ENCODE data around the gene SUDS3. TPM values are rescaled to one million over a fixed set of nuclear protein-coding genes. Genes with fewer than 3 reads are reported as not detected.

The SUDS3 gene
- polyA plus RNA-seq, 3 donors = 8.2 to 15.6 (median 9.1) TPM

DNA sequence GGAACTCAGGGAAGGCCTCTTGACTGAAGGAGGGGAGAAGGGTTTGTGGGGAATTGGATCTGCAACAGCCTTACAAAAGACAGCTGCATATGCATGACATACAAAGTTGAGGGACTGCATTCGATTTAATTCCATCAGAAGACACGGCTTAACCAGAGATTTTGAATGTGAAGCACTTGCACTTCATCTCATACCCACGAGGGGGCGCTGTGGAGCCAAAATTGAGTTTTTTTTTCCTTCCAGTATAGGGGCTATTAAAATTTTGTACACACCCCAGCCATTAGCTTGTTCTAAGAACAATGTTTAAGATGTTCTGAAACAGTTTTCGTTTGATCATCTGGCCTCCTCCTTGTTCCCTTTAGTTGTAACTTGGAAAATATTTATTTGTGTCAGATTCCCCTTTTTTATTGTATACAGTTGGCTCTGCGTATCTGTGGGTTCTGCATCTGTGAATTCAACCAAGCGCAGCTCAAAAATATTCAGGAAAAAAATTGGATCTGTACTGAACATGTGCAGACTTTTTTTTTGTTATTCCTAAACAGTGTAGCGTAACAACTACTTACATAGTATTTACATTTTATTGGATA is 1.6 kb downstream of the SUDS3 start:
- H3K9me3 ChIP-seq (replicated peaks in 1 of 2; ENCODE audit: control insufficient read depth in 1 of 2, insufficient read depth in 1 of 2, low read length in 2 of 2) = no peaks in the 10 kb centered on the region
- no peaks in the 10 kb centered on the region for H3K27me3 Mint-ChIP-seq (ENCODE audit: low read depth in 3 of 3)
- intact Hi-C loops (cut with micrococcal nuclease) = loop anchor here (10.0 kb wide), 4 partner anchors 193 to 323 kb away; partner anchors contain the start of gene WSB2 (in 1 of the 2)
- H3K9ac ChIP-seq (ENCODE audit: insufficient read depth, low read length, poor library complexity, severe bottlenecking) = no peak overlapping the region
- H3K79me2 ChIP-seq (ENCODE audit: insufficient read depth, low read length) = peaks cover 46% of the 10 kb centered on the region
- peaks cover 26 to 32% of the 10 kb centered on the region in 2 donors for H3K4me1 ChIP-seq (ENCODE audit: control insufficient read depth in 1 of 2, insufficient read depth in 2 of 2, low read length in 2 of 2)
- peaks cover 12% of the 10 kb centered on the region for H4K20me1 ChIP-seq (ENCODE audit: insufficient read depth, low read length)
- peak overlapping the region; percentile 64 for H2AFZ ChIP-seq (ENCODE audit: insufficient read depth, low read depth, low read length, poor library complexity, severe bottlenecking)
- peak; percentile 45 to 60 (median 58) for DNase-seq
- H3K4me1 Mint-ChIP-seq = peaks cover 27% of the 10 kb centered on the region
- H3K4me3 Mint-ChIP-seq = peak overlapping the region; percentile 88 to 92
- peaks cover 27 to 36% of the 10 kb centered on the region in 2 donors for H3K36me3 ChIP-seq (replicated peaks in 1 of 2; ENCODE audit: control insufficient read depth in 1 of 2, insufficient read depth in 2 of 2, low read length in 2 of 2)
- H3K27ac Mint-ChIP-seq = peak overlapping the region; percentile 74 to 95 (median 87)
- no peaks in the 10 kb centered on the region for H3K27me3 ChIP-seq (ENCODE audit: control insufficient read depth in 2 of 2, insufficient read depth in 2 of 2, low read length in 2 of 2)
- peak overlapping the region; percentile 95 for H3K4me2 ChIP-seq (replicated peaks; ENCODE audit: extremely low read depth, low read length, poor library complexity, severe bottlenecking)
- no peaks in the 10 kb centered on the region for H3K9me3 Mint-ChIP-seq
- TF ChIP-seq, protein P1, sequence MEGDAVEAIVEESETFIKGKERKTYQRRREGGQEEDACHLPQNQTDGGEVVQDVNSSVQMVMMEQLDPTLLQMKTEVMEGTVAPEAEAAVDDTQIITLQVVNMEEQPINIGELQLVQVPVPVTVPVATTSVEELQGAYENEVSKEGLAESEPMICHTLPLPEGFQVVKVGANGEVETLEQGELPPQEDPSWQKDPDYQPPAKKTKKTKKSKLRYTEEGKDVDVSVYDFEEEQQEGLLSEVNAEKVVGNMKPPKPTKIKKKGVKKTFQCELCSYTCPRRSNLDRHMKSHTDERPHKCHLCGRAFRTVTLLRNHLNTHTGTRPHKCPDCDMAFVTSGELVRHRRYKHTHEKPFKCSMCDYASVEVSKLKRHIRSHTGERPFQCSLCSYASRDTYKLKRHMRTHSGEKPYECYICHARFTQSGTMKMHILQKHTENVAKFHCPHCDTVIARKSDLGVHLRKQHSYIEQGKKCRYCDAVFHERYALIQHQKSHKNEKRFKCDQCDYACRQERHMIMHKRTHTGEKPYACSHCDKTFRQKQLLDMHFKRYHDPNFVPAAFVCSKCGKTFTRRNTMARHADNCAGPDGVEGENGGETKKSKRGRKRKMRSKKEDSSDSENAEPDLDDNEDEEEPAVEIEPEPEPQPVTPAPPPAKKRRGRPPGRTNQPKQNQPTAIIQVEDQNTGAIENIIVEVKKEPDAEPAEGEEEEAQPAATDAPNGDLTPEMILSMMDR (IDR thresholded peaks at IDR 0.05) = peak; percentile 99
- peak overlapping the region; percentile 70 to 97 (median 91) for H3K4me3 ChIP-seq (replicated peaks in 1 of 3; ENCODE audit: low read depth in 2 of 3, low read length in 3 of 3)
- H3K36me3 Mint-ChIP-seq = peaks cover 30 to 37% of the 10 kb centered on the region in 2 donors
- H3K27ac ChIP-seq (ENCODE audit: low read depth in 1 of 2, low read length in 2 of 2) = peak overlapping the region in 1 of 2 donors; percentile 96
- 0% methylated on average over 2 of the region's 8 CpGs for WGBS (ENCODE audit: insufficient coverage)

DNA sequence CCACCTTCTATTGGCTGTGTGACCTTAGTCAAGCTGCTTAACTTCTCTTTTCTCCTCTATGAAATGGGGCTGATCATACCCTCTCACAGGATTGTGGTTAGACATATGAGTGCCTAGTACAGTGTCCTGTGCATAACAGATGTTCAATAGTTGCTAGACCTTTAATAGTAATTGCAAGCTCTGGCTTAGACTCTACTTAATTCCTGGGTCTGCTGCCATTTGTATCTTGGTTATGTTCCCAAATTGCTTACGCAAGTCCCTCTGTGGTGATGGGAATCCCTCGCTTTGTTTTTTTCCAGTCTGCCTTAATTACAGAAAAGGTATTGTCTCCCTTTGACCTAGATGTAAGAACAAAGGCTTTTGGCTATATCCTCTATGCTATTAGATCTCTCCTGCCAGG is 15.1 kb downstream of the SUDS3 start:
- no peak for DNase-seq
- Mint-ChIP-seq H3K27me3 (ENCODE audit: low read depth in 3 of 3) (no peaks in the 10 kb centered on the region), H3K36me3 (peaks cover 83 to 98% of the 10 kb centered on the region in 2 donors), H3K4me1 (no peaks in the 10 kb centered on the region), H3K9me3 (no peaks in the 10 kb centered on the region), H3K27ac (no peak overlapping the region), H3K4me3 (no peak overlapping the region)
- no peaks in the 10 kb centered on the region for H3K27me3 ChIP-seq (ENCODE audit: control insufficient read depth in 2 of 2, insufficient read depth in 2 of 2, low read length in 2 of 2)
- H3K4me3 ChIP-seq (replicated peaks in 1 of 3; ENCODE audit: low read depth in 2 of 3, low read length in 3 of 3) = no peak overlapping the region
- H3K4me1 ChIP-seq (ENCODE audit: control insufficient read depth in 1 of 2, insufficient read depth in 2 of 2, low read length in 2 of 2) = no peaks in the 10 kb centered on the region
- intact Hi-C loops (cut with micrococcal nuclease) = no loop called here
- no CpG with 5 or more reads among the region's 2 CpGs for WGBS (ENCODE audit: insufficient coverage)
- peaks cover 85 to 97% of the 10 kb centered on the region in 2 donors for H3K36me3 ChIP-seq (replicated peaks in 1 of 2; ENCODE audit: control insufficient read depth in 1 of 2, insufficient read depth in 2 of 2, low read length in 2 of 2)
- no peaks in the 10 kb centered on the region for H3K9me3 ChIP-seq (replicated peaks in 1 of 2; ENCODE audit: control insufficient read depth in 1 of 2, insufficient read depth in 1 of 2, low read length in 2 of 2)
- no peaks in the 10 kb centered on the region for H4K20me1 ChIP-seq (ENCODE audit: insufficient read depth, low read length)
- TF ChIP-seq, protein P1 (IDR thresholded peaks at IDR 0.05) = no peak
- H3K79me2 ChIP-seq (ENCODE audit: insufficient read depth, low read length) = no peaks in the 10 kb centered on the region
- no peak overlapping the region for H3K9ac ChIP-seq (ENCODE audit: insufficient read depth, low read length, poor library complexity, severe bottlenecking)
- H2AFZ ChIP-seq (ENCODE audit: insufficient read depth, low read depth, low read length, poor library complexity, severe bottlenecking) = no peak overlapping the region
- no peak overlapping the region for H3K4me2 ChIP-seq (replicated peaks; ENCODE audit: extremely low read depth, low read length, poor library complexity, severe bottlenecking)
- no peak overlapping the region for H3K27ac ChIP-seq (ENCODE audit: low read depth in 1 of 2, low read length in 2 of 2)

Measured in CD14-positive monocyte (primary cell).